NK-92 treated with Interleukin-12 subunit alpha and Interleukin-12 subunit beta, amount 100 ng/mL, for 24 hours (cell line): ENCODE data around the gene DDR1.
"Not testable (repeated sequence)": the region's sequence is repeated elsewhere in the genome, so short reads cannot be mapped to it uniquely, and the experiment has no call there.

ENCODE experiments used
- DNase-seq: peaks from one replicate; lab custom pipeline; 2025; lab: John Stamatoyannopoulos, UW

DDR1 gene

DNA sequence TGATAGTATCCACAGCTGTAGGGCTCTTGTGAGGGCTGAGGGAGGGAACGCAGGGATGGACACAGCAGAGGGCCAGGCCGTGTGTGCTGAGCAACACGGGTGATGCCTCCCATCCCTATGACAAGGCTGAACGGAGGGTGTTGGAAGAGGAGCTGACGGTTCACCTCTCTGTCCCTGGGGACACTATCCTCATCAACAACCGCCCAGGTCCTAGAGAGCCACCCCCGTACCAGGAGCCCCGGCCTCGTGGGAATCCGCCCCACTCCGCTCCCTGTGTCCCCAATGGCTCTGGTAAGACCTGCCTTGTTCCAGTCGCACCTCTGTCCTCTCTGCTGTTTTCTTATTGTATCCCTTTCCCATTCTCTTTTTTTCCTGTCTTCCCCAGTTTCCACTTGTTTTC is 10.1 kb downstream of the DDR1 start:
- DNase-seq = no peak

DNA sequence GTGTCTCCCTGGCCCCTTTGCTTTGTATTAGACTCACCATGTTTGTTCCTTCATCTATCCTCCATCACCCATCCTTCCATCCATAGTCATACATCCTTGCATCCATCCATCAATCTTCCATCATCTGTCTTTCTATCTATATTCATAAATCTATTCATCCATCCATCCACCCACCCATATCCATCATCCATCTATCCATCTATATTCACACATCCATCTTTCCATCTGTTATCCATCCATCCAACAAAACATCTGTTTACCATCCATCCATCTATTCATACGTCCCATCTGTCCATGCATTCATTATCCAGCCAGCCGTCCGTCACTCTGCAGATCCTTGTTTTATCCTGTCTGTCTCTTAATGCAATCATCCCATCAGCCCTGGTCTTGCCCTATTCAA is 10.6 kb downstream of the DDR1 start:
- DNase-seq = no peak

DNA sequence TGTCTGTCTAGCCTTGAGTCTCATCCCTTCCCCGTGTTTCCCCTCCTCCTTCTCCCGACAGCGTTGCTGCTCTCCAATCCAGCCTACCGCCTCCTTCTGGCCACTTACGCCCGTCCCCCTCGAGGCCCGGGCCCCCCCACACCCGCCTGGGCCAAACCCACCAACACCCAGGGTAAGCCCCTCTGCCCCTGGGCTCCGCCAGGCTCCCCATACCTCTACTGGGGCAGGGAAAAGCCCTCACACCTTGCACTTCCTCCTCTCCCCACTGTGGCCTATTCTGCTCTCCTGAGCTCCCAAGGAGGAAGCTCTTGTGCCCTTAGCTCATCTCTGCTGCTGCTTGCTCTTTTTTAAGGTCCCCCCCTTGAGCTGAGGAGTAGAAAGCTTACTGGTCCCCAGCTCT is 11.0 kb downstream of the DDR1 start:
- no peak for DNase-seq

DNA sequence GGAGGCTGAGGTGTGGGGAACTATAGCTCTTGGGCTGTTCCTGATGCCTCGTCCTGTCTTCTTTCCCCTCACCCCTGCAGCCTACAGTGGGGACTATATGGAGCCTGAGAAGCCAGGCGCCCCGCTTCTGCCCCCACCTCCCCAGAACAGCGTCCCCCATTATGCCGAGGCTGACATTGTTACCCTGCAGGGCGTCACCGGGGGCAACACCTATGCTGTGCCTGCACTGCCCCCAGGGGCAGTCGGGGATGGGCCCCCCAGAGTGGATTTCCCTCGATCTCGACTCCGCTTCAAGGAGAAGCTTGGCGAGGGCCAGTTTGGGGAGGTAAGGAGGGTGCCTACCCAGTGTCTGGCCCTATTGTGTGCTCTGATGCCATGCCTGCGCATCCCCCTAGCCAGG is 12.2 kb downstream of the DDR1 start:
- no peak for DNase-seq

DNA sequence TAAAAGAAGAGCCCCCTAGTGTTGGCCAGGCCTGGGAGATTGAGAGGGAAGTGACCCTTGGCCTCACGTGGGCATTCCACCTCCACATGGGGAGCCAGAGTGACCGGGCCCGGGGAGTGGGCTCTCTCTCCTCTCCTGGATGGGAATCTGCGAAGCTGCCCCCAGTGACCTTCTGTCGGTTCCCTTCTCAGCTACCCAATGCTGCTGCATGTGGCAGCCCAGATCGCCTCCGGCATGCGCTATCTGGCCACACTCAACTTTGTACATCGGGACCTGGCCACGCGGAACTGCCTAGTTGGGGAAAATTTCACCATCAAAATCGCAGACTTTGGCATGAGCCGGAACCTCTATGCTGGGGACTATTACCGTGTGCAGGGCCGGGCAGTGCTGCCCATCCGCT is 13.6 kb downstream of the DDR1 start:
- DNase-seq = no peak

DNA sequence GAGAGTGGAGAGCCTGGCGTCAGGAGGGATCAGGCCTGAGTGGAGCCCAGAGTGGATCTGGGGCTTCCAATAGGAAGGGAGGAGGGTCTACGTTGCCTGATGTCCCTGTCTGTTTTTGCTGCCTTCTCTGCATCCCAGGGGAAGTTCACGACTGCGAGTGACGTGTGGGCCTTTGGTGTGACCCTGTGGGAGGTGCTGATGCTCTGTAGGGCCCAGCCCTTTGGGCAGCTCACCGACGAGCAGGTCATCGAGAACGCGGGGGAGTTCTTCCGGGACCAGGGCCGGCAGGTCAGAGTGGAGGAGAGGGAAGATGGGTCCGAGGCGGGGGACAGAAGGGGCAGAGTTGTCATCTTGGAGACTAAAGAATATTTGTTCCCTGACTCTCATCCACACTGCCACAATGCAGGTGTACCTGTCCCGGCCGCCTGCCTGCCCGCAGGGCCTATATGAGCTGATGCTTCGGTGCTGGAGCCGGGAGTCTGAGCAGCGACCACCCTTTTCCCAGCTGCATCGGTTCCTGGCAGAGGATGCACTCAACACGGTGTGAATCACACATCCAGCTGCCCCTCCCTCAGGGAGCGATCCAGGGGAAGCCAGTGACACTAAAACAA is 14.5 kb downstream of the DDR1 start:
- DNase-seq = no peak

DNA sequence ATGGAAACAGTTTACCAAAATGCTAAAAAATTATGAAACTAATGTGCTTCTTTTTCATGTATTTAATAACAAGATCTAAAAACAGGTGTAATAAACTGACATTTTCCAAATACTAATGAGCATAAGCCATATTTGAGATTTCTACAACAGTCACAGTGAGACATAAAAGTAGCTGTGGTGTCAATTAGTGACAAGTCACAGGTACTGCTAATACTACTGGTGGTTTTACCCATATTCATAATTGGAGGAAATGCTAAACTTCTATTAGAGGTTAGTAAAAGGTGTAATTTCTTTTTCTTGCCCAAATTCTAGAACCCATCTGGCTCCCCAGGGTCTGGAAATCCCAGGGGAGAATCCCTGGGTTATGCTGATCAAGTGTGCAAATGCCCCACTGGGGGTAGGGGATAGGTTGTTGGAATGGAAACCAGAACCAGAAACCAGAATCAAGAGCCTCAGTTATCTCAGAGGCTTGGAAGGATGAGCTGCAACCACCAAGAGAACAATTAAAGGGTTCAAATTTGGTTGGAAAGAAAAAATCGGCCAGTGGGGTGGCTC is 16.6 kb downstream of the DDR1 start:
- no peak for DNase-seq

DNA sequence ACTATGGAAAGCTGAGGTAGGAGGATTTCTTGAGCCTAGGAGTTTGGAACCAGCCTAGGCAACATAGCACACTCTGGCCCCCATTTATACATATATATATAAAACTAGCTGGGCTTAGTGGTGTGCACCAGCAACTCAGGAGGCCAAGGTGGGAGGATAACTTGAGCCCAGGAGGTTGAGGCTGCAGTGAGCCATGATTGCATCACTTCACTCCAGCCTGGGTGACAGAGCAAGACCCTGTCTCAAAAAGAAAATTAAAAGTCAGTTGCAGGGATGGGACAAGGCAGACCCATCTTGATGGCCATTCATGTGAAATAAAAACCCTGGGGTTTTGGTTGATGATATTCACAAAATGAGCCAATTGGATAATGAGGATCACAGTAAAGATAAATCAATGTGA is 17.1 kb downstream of the DDR1 start:
- no peak for DNase-seq

DNA sequence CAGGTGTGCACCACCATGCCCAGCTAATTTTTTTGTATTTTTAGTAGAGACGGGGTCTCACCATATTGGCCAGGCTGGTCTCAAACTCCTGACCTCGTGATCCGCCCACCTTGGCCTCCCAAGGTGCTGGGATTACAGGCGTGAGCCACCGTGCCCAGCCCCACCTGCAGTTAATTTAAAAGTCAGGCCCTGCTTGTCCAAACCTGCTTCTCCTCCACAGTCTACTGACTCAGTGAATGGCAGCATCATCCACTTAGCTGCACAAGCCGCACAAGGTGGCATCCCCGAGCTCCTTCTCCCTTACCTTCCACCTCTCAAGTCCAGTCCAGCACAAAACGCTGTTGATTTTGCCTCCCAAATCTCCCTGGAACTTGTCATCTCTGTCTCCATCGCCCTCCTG is 17.9 kb downstream of the DDR1 start:
- not testable (repeated sequence) for DNase-seq

DNA sequence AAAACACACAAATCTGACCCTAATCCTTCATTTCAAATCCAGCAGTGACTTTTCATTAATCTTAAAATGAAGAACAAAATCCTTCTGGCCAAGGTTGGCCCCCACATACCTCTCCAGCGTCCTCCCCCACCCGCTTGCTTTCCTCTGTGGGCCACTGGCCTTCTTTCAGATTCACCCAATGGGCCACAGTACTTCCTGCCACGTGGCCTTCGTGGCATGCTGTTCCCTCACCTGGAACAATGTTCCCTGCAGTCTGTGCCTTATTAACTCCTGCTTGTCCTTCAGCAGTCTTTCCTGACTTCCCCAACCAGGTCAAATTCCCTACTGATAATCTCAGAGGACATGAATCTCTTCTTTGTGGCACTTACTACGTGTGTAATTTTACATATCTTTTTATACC is 18.4 kb downstream of the DDR1 start:
- DNase-seq = no peak

DNA sequence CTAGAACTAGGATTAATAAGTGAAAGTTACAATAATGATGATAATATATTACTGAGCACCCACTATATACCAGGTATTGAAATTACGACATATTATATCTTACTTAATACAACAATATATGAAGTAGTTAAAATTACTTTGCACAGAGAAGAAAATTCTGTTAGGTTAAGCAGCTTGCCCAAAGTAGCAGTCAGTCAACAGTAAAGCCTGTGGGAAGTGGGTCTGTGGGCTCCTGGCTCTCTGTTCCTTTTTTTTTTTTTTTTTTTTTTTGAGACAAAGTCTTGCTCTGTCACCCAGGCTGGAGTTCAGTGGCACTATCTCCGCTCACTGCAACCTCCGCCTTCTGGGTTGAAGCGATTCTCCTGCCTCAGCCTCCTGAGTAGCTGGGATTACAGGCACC is 18.9 kb downstream of the DDR1 start:
- DNase-seq = no peak

DNA sequence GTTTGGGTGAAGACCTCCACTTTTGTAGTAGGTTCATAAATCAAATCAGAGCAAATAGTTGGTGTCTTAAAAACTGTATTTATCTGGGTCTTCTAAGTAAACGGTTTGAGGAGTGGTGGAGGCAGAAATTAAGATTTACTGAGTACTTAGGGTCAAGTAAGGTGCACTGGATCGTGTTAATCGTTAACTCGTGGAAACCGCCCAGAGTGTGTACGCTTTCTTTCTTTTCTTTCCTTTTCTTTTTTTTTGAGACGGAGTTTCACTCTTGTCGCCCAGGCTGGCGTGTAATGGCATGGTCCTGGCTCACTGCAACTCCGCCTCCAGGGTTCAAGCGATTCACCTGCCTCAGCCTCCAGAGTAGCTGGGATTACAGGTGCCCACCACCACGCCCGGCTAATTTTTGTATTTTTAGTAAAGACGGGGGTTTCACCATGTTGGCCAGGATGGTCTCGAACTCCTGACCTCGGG is 23.0 kb downstream of the DDR1 start:
- not testable (repeated sequence) for DNase-seq

DNA sequence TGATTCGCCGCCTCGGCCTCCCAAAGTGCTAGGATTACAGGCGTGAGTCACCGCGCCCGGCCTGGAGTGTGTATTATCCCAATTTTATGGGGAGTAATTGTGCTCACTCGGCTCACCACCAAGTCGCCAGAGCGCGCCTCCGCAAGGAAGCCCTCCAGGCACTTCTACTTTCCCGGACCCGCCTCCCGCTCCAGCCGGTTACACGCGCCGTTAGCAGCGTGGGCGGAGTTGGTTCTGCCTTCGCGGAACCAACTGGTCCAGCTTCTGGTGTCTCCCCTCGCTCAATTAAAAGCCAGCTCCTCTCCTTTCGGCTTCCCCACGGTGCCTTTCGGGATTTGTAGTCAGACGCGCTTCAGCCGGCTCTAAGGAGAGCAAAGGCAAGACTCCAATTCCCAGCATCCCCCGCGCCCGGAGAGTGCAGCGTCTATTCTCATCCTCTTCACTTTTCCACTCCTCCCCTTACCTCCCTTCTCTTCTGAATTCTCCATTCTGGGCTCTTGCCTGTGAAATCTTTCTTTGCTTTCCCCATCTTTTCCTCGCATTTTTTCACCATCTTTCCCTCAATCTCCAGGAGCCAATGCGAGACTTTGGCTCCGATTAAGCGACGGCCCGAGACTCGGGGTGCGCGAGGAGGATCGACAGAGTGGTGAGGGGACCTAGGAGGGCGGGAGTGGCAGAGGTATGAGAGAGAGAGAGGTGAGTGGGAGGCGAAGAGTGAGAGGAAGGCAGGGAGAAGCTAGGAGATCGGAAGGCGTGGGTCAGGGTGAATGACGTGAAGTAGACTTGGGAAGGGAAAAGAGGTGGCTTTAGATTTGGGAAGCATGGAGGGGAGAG is 23.7 kb downstream of the DDR1 start, which contains the start of gene GTF2H4:
TSS of gene GTF2H4 (plus strand) at position 450 of the 834 bp plus-strand sequence.
- DNase-seq = peak; percentile 94

DNA sequence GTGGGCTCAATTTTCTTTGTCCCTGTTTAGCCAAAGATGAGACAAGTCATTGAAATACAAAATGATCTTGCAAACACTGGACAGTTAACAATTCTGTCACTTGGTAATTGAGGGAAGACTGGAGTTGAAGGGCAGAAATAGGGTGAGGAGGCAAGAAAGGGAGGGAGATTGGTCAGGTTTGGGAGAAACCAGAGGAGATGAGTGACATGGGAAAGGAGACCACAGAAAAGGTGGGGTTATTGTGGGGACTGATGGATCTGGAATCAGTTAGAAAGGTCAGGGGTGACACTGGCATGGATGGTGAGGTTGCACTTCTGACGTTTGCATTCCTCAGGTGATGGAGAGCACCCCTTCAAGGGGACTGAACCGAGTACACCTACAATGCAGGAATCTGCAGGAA is 24.4 kb downstream of the DDR1 start:
- no peak for DNase-seq

DNA sequence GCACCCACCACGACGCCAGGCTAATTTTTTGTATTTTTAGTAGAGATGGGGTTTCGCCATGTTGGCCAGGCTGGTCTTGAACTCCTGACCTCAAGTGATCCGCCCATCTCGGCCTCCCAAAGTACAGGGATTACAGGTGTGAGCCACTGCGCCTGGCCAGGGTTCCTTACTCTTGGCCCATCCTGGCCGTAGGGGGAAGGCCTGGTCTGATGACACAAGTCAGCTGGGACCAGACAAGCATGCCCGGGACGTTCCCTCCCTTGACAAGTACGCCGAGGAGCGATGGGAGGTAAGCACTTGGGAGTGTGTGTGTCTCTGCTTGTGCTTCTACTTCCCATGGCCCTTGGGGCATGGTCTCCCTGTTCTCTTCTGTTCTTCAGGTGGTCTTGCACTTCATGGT is 26.2 kb downstream of the DDR1 start:
- DNase-seq = not testable (repeated sequence)

DNA sequence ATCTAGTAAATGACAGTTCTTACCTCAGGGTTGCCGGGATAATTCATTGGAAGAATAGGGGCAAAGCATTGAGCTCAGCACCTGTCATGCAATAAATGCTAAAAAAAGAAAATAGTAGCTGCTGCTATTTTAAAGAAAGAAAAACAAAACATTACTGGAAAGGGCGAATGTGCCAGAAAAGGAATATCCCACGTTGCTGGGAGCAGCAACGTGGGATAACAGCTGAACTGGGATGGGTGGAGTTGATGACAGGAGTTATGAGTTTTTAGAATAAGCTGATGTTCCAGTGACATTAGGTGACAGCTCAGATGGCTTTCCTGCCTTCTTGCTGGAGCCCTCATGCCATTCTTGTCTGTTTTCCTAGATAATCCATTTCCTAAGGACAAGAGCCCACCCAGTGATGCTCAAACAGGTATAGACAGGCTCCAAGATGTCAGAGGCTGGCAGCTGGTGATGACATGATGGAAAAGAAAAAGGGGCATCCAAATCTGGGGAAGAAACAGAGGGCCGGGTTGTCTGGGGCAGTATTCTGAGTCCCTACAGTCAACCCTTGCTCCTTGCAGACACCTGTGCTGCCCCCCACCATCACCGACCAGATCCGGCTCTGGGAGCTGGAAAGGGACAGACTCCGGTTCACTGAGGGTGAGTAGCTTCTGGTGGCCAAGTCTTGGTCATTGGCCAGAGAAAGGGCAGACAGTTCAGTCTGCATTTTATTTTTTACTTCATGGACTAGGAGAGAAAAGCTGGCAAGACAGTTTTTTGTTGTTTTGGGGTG is 28.6 kb downstream of the DDR1 start:
- DNase-seq = no peak

DNA sequence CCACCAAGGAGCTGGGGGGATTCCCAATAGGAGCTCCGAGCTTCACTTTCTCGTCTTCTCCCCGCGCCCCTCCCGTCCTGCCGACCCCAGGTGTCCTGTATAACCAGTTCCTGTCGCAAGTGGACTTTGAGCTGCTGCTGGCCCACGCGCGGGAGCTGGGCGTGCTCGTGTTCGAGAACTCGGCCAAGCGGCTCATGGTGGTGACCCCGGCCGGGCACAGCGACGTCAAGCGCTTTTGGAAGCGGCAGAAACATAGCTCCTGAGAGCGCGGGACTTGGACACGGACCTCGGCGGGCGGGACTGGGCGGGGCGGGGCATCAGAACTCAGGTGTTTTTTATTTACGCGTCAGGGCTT is 29.4 kb downstream of the DDR1 start:
- DNase-seq = no peak

DNA sequence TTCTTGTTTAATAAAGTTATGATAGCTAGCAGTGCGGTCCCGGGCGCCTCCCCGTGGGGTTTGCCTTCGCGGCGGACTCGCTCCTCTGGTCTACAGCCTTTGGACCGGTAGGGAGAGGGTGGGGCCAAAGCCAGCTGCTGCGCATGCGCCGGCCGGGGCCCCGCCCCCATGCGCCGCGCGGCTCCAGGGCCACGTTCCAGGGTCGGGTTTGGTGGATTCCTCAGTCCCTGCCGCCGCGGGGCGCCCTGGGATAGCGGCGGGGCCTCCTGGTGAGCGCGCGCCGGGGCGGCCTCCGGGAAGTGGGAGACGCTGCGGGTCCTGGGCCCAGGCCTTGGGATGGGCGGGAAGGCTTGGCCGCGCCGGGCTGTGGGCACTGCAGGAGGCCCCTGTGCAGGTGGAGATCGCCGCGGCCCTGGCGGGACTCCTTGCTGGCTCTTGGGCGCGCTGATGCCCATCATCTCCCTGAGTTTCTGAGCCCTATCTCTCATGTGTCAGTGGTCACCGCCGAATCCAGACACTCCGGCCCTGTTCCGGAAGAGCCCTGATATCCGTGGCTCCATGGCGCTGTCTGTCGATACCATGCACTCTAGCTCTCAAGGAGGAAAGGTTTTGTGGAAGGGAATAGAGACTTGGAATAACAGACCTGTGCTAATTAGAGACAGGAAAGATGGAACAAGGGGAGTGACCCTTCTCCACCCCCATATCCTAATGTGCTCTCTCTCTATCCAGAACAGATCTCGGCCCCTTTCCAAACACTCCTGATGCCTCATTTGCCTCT is 29.9 kb downstream of the DDR1 start, which contains the start of gene VARS2:
TSS of gene VARS2 (plus strand) at position 163 of the 778 bp plus-strand sequence. CDS start at position 762, 599 bp downstream.
- peak; percentile 70 for DNase-seq

DNA sequence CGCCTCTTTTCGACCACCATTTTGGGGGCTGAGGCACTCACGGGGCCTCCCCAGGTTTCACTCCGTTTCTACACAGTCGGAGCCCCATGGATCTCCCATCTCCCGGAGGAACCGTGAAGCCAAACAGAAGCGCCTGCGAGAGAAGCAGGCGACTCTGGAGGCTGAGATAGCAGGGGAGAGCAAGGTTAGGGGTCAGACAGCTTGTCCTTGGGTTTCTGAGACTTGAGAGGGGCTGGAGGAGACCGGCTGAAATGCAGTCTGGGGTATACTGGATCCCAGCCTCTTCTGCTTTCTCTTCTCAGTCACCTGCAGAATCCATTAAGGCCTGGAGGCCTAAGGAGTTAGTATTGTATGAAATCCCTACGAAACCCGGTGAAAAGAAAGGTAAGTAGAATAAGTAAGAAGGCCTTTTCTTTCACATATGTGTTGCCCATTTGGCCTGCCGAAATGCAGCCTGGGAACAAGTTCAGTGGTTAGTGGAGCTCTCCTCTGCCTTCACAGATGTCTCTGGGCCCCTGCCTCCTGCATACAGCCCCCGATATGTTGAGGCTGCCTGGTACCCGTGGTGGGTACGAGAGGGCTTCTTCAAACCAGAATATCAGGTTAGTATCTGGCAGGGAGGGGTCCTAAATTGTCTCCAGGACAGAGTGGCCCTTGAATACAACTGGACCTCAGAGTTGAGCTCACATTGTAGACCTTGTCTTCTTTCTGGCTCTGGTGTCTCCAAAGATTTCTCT is 30.7 kb downstream of the DDR1 start:
- no peak for DNase-seq

DNA sequence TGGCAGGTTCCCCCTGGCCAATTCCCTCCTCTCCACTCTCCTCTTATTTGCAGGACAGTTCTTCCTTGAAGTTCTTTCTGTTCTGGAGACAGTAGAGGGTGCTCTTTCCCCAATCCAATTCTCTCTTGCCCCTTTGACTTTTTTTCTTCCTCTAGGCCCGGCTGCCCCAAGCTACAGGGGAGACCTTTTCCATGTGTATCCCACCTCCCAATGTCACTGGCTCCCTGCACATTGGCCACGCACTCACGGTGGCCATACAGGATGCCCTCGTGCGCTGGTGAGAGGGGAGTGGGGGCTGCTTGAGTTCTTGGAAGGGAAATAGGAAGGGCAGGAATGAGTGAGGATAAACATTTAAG is 31.2 kb downstream of the DDR1 start:
- no peak for DNase-seq

DNA sequence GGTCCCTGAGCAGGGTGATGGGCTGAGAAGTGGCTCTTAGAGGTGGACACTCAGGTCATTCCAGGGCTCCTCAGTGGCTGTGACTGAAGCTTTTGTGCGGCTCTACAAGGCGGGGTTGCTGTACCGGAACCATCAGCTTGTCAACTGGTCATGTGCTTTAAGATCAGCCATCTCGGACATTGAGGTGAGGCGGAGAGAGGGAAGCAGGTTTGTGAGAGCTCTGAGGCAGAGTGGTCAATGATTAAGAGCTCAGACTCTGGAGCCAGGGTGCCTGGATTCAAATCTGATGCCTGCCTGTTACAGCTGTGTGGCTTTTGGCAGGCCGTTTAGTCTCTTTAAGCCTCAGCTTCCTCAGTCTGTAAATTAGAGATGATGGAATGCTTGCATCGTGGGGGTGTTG is 32.7 kb downstream of the DDR1 start:
- no peak for DNase-seq
